Prostate gland (tissue), 2 donors: Measurements from ENCODE around the gene ANKRD37. TPM values are rescaled to one million over a fixed set of nuclear protein-coding genes. Genes with fewer than 3 reads are reported as not detected.

Source experiments
- DNase-seq: peaks from one replicate; pipeline ENCODE4 v3.0.0-alpha.2; 2019; ENCODE audit warnings: low spot score
- H3K27ac ChIP-seq, 2 donors: fragments of 200-600 bp; sonication (generic); 2 replicates each; pipeline ENCODE4 v1.5.1; 2017 to 2019
- H3K27me3 ChIP-seq: fragments of 200-600 bp; sonication (generic); replicated peaks from 2 replicates; pipeline ENCODE4 v1.5.1; 2019; ENCODE audit not compliant: insufficient read depth
- H3K36me3 ChIP-seq, 2 donors: fragments of 200-600 bp; sonication (generic); 1 replicate in 1 of 2; 2 replicates in 1 of 2; pipeline versions ENCODE4 v1.5.1 to v1.8.1; 2017 to 2019
- H3K4me1 ChIP-seq: fragments of 200-600 bp; sonication (generic); replicated peaks from 2 replicates; pipeline ENCODE4 v1.5.1; 2019
- H3K4me3 ChIP-seq, 2 donors: fragments of 200-600 bp; sonication (generic); 2 replicates each; pipeline ENCODE4 v1.5.1; 2017 to 2019
- H3K9me3 ChIP-seq: fragments of 200-600 bp; sonication (generic); 2 replicates; pipeline ENCODE4 v1.5.1; 2017
- CTCF ChIP-seq, 4 experiments: fragments of 200-600 bp in 2 of 4; fragments of 450-650 bp in 2 of 4; sonication (generic) in 2 of 4; IDR thresholded peaks; 1 replicate in 3 of 4; 2 replicates in 1 of 4; pipeline ENCODE4 v1.5.1; 2016 to 2019; ENCODE audit warnings: antibody characterized with exemption in 4 of 4, mild to moderate bottlenecking in 2 of 4, moderate library complexity in 2 of 4
- POLR2A ChIP-seq: fragments of 450-650 bp; IDR thresholded peaks from one replicate; pipeline ENCODE4 v1.6.1; 2016; ENCODE audit warnings: antibody characterized with exemption, mild to moderate bottlenecking
- POLR2AphosphoS5 ChIP-seq: sonication (generic); formaldehyde crosslinking; IDR thresholded peaks from one replicate; pipeline ENCODE4 v1.6.1; 2017; ENCODE audit warnings: antibody characterized with exemption
- WGBS: methylation state at CpG from one replicate; pipeline ENCODE4 v1.1.5; 2018; 5-methylcytosine and 5-hydroxymethylcytosine counted together
- intact Hi-C: fragments of 100-400 bp; cut with DNase I; formaldehyde crosslinking; loops from one replicate; pipeline ENCODE4 v1.14.2; 2022
- total RNA-seq, 2 donors: library from RNA; depleted of rRNA; stranded (reverse); fragments of >200 nt; gene quantifications; one replicate each; pipeline ENCODE4 v1.1.0, GENCODE V29; 2016

The ANKRD37 gene
- total RNA-seq, 2 donors from 2014 or later = 17.7 to 19.0 TPM

- no peaks in the 10 kb centered on the region for H3K36me3 ChIP-seq
- no peaks in the 10 kb centered on the region for H3K4me1 ChIP-seq
- H3K4me3 ChIP-seq = no peak overlapping the region
- 86% methylated on average over 3 of the region's 3 CpGs for WGBS
- intact Hi-C loops = no loop called here
- H3K27me3 ChIP-seq = no peaks in the 10 kb centered on the region
- TF ChIP-seq POLR2AphosphoS5 = no peak
- no peak for TF ChIP-seq CTCF (IDR thresholded peaks at IDR 0.05)
- no peak for TF ChIP-seq POLR2A
- no peaks in the 10 kb centered on the region for H3K9me3 ChIP-seq
- no peak for DNase-seq
- no peak overlapping the region for H3K27ac ChIP-seq
These were observed 26.9 kb upstream of the ANKRD37 start for GRCh38 chr4:185369731-185370130.

GRCh38 chr4:185370268-185370949 is 26.2 kb upstream of the ANKRD37 start:
- no peak for DNase-seq
- WGBS = 96% methylated on average over 11 of the region's 11 CpGs

GRCh38 chr4:185371702-185372101 is 24.9 kb upstream of the ANKRD37 start:
- Histone ChIP-seq H3K36me3 (no peaks in the 10 kb centered on the region), H3K4me3 (no peak overlapping the region), H3K27ac (no peak overlapping the region), H3K9me3 (no peaks in the 10 kb centered on the region), H3K4me1 (no peaks in the 10 kb centered on the region), H3K27me3 (no peaks in the 10 kb centered on the region)
- 74% methylated on average over 11 of the region's 11 CpGs for WGBS
- intact Hi-C loops = no loop called here
- no peak for TF ChIP-seq POLR2A
- TF ChIP-seq POLR2AphosphoS5 = no peak
- TF ChIP-seq CTCF (IDR thresholded peaks at IDR 0.05) = no peak
- no peak for DNase-seq

More at GRCh38 chr4:185370268-185370949, 26.2 kb upstream of the ANKRD37 start:
- intact Hi-C loops = no loop called here
- Histone ChIP-seq H3K4me1 (no peaks in the 10 kb centered on the region), H3K27me3 (no peaks in the 10 kb centered on the region), H3K9me3 (no peaks in the 10 kb centered on the region), H3K27ac (no peak overlapping the region), H3K4me3 (no peak overlapping the region), H3K36me3 (no peaks in the 10 kb centered on the region)
- no peak for TF ChIP-seq POLR2A
- TF ChIP-seq CTCF (IDR thresholded peaks at IDR 0.05) = no peak
- TF ChIP-seq POLR2AphosphoS5 = no peak

GRCh38 chr4:185374027-185374426 is 22.6 kb upstream of the ANKRD37 start:
- Histone ChIP-seq H3K27ac (no peak overlapping the region), H3K9me3 (no peaks in the 10 kb centered on the region), H3K27me3 (no peaks in the 10 kb centered on the region), H3K4me1 (no peaks in the 10 kb centered on the region), H3K4me3 (no peak overlapping the region), H3K36me3 (no peaks in the 10 kb centered on the region)
- WGBS = 84% methylated on average over 7 of the region's 7 CpGs
- no peak for DNase-seq
- intact Hi-C loops = no loop called here
- no peak for TF ChIP-seq POLR2A
- no peak for TF ChIP-seq POLR2AphosphoS5
- TF ChIP-seq CTCF (IDR thresholded peaks at IDR 0.05) = no peak

- WGBS = 77% methylated on average over 6 of the region's 6 CpGs
- H3K27ac ChIP-seq = no peak overlapping the region
- TF ChIP-seq POLR2A = no peak
- DNase-seq = no peak
- no peaks in the 10 kb centered on the region for H3K4me1 ChIP-seq
- no peak overlapping the region for H3K4me3 ChIP-seq
- H3K27me3 ChIP-seq = no peaks in the 10 kb centered on the region
- H3K9me3 ChIP-seq = no peaks in the 10 kb centered on the region
- no peaks in the 10 kb centered on the region for H3K36me3 ChIP-seq
- intact Hi-C loops = no loop called here
These were observed 22.1 kb upstream of the ANKRD37 start for GRCh38 chr4:185374573-185374972.
